ENCODE data around the gene CEACAM7.

The CEACAM7 gene

GRCh38 chr19:41699231-41699967 is 11.3 kb upstream of the CEACAM7 start:
- DNase-seq (ENCODE audit: low read depth), result no peak
- no peaks in the 10 kb centered on the region for H3K36me3 ChIP-seq (ENCODE audit: control insufficient read depth, insufficient read depth, low read length, severe bottlenecking)
- H3K9me3 ChIP-seq (ENCODE audit: control insufficient read depth, low read length), result no peaks in the 10 kb centered on the region
- peaks cover 13% of the 10 kb centered on the region for H3K27me3 ChIP-seq (replicated peaks; ENCODE audit: control insufficient read depth, insufficient read depth, low read length)
- H3K4me3 ChIP-seq (ENCODE audit: low read length), result no peak overlapping the region
- no peak overlapping the region for H3K9ac ChIP-seq (ENCODE audit: low read length)
- peaks cover 10% of the 10 kb centered on the region for H3K4me1 ChIP-seq (ENCODE audit: control insufficient read depth, insufficient read depth, low read length)

DNA sequence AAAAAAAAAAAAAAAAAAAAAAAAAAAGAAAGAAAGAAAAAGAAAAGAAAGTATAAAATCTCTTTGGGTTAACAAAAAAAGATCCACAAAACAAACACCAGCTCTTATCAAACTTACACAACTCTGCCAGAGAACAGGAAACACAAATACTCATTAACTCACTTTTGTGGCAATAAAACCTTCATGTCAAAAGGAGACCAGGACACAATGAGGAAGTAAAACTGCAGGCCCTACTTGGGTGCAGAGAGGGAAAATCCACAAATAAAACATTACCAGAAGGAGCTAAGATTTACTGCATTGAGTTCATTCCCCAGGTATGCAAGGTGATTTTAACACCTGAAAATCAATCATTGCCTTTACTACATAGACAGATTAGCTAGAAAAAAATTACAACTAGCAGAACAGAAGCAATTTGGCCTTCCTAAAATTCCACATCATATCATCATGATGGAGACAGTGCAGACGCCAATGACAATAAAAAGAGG is 10.7 kb upstream of the CEACAM7 start:
- H3K36me3 ChIP-seq (ENCODE audit: control insufficient read depth, insufficient read depth, low read length, severe bottlenecking), result no peaks in the 10 kb centered on the region
- H3K9me3 ChIP-seq (ENCODE audit: control insufficient read depth, low read length), result no peaks in the 10 kb centered on the region
- H3K27me3 ChIP-seq (replicated peaks; ENCODE audit: control insufficient read depth, insufficient read depth, low read length), result peaks cover 12% of the 10 kb centered on the region
- no peak for DNase-seq (ENCODE audit: low read depth)
- no peak overlapping the region for H3K4me3 ChIP-seq (ENCODE audit: low read length)
- no peak overlapping the region for H3K9ac ChIP-seq (ENCODE audit: low read length)
- H3K4me1 ChIP-seq (ENCODE audit: control insufficient read depth, insufficient read depth, low read length), result peaks cover 10% of the 10 kb centered on the region

GRCh38 chr19:41697198-41697855 is 9.3 kb upstream of the CEACAM7 start:
- no peaks in the 10 kb centered on the region for H3K36me3 ChIP-seq (ENCODE audit: control insufficient read depth, insufficient read depth, low read length, severe bottlenecking)
- H3K9ac ChIP-seq (ENCODE audit: low read length), result no peak overlapping the region
- H3K4me1 ChIP-seq (ENCODE audit: control insufficient read depth, insufficient read depth, low read length), result peaks cover 8% of the 10 kb centered on the region
- DNase-seq (ENCODE audit: low read depth), result no peak
- peaks cover 12% of the 10 kb centered on the region for H3K27me3 ChIP-seq (replicated peaks; ENCODE audit: control insufficient read depth, insufficient read depth, low read length)
- no peak overlapping the region for H3K4me3 ChIP-seq (ENCODE audit: low read length)
- peaks cover 11% of the 10 kb centered on the region for H3K9me3 ChIP-seq (ENCODE audit: control insufficient read depth, low read length)

DNA sequence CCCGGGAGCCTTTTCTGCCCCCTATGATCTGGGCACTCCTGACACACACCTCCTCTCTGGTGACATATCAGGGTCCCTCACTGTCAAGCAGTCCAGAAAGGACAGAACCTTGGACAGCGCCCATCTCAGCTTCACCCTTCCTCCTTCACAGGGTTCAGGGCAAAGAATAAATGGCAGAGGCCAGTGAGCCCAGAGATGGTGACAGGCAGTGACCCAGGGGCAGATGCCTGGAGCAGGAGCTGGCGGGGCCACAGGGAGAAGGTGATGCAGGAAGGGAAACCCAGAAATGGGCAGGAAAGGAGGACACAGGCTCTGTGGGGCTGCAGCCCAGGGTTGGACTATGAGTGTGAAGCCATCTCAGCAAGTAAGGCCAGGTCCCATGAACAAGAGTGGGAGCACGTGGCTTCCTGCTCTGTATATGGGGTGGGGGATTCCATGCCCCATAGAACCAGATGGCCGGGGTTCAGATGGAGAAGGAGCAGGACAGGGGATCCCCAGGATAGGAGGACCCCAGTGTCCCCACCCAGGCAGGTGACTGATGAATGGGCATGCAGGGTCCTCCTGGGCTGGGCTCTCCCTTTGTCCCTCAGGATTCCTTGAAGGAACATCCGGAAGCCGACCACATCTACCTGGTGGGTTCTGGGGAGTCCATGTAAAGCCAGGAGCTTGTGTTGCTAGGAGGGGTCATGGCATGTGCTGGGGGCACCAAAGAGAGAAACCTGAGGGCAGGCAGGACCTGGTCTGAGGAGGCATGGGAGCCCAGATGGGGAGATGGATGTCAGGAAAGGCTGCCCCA is 8.5 kb upstream of the CEACAM7 start:
- peaks cover 13% of the 10 kb centered on the region for H3K9me3 ChIP-seq (ENCODE audit: control insufficient read depth, low read length)
- peak; percentile 15 for DNase-seq (ENCODE audit: low read depth)
- no peaks in the 10 kb centered on the region for H3K36me3 ChIP-seq (ENCODE audit: control insufficient read depth, insufficient read depth, low read length, severe bottlenecking)
- no peak overlapping the region for H3K4me3 ChIP-seq (ENCODE audit: low read length)
- peaks cover 12% of the 10 kb centered on the region for H3K27me3 ChIP-seq (replicated peaks; ENCODE audit: control insufficient read depth, insufficient read depth, low read length)
- peaks cover under 1% of the 10 kb centered on the region for H3K4me1 ChIP-seq (ENCODE audit: control insufficient read depth, insufficient read depth, low read length)
- H3K9ac ChIP-seq (ENCODE audit: low read length), result no peak overlapping the region

- H3K4me1 ChIP-seq (ENCODE audit: control insufficient read depth, insufficient read depth, low read length), result no peaks in the 10 kb centered on the region
- peaks cover 12% of the 10 kb centered on the region for H3K27me3 ChIP-seq (replicated peaks; ENCODE audit: control insufficient read depth, insufficient read depth, low read length)
- no peak overlapping the region for H3K9ac ChIP-seq (ENCODE audit: low read length)
- no peak for DNase-seq (ENCODE audit: low read depth)
- H3K4me3 ChIP-seq (ENCODE audit: low read length), result no peak overlapping the region
- H3K36me3 ChIP-seq (ENCODE audit: control insufficient read depth, insufficient read depth, low read length, severe bottlenecking), result no peaks in the 10 kb centered on the region
- H3K9me3 ChIP-seq (ENCODE audit: control insufficient read depth, low read length), result peaks cover 13% of the 10 kb centered on the region
Observed at GRCh38 chr19:41695745-41696144, 7.7 kb upstream of the CEACAM7 start.

DNA sequence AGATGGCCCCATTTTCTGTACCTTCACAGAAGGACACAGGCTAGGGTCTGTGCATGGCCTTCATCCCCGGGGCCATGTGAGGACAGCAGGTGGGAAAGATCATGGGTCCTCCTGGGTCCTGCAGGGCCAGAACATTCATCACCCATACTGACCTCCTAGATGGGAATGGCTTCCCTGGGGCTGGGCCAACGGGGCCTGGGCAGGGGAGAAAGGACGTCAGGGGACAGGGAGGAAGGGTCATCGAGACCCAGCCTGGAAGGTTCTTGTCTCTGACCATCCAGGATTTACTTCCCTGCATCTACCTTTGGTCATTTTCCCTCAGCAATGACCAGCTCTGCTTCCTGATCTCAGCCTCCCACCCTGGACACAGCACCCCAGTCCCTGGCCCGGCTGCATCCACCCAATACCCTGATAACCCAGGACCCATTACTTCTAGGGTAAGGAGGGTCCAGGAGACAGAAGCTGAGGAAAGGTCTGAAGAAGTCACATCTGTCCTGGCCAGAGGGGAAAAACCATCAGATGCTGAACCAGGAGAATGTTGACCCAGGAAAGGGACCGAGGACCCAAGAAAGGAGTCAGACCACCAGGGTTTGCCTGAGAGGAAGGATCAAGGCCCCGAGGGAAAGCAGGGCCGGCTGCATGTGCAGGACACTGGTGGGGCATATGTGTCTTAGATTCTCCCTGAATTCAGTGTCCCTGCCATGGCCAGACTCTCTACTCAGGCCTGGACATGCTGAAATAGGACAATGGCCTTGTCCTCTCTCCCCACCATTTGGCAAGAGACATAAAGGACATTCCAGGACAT is 7.0 kb upstream of the CEACAM7 start:
- no peak overlapping the region for H3K9ac ChIP-seq (ENCODE audit: low read length)
- H3K27me3 ChIP-seq (replicated peaks; ENCODE audit: control insufficient read depth, insufficient read depth, low read length), result peaks cover 12% of the 10 kb centered on the region
- H3K4me3 ChIP-seq (ENCODE audit: low read length), result no peak overlapping the region
- no peak for DNase-seq (ENCODE audit: low read depth)
- peaks cover 13% of the 10 kb centered on the region for H3K9me3 ChIP-seq (ENCODE audit: control insufficient read depth, low read length)
- no peaks in the 10 kb centered on the region for H3K4me1 ChIP-seq (ENCODE audit: control insufficient read depth, insufficient read depth, low read length)
- no peaks in the 10 kb centered on the region for H3K36me3 ChIP-seq (ENCODE audit: control insufficient read depth, insufficient read depth, low read length, severe bottlenecking)

DNA sequence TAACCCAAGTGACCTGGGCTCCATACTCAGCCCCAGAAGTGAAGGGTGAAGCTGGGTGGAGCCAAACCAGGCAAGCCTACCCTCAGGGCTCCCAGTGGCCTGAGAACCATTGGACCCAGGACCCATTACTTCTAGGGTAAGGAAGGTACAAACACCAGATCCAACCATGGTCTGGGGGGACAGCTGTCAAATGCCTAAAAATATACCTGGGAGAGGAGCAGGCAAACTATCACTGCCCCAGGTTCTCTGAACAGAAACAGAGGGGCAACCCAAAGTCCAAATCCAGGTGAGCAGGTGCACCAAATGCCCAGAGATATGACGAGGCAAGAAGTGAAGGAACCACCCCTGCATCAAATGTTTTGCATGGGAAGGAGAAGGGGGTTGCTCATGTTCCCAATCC is 6.1 kb upstream of the CEACAM7 start:
- Histone ChIP-seq H3K36me3 (ENCODE audit: control insufficient read depth, insufficient read depth, low read length, severe bottlenecking) (no peaks in the 10 kb centered on the region), H3K9me3 (ENCODE audit: control insufficient read depth, low read length) (peaks cover 13% of the 10 kb centered on the region)
- no peak for DNase-seq (ENCODE audit: low read depth)

GRCh38 chr19:41691268-41691970 is 3.3 kb upstream of the CEACAM7 start:
- H3K9ac ChIP-seq (ENCODE audit: low read length), result no peak overlapping the region
- H3K27me3 ChIP-seq (replicated peaks; ENCODE audit: control insufficient read depth, insufficient read depth, low read length), result peaks cover 12% of the 10 kb centered on the region
- DNase-seq (ENCODE audit: low read depth), result peak; percentile 20
- H3K4me3 ChIP-seq (ENCODE audit: low read length), result no peak overlapping the region
- peaks cover 13% of the 10 kb centered on the region for H3K9me3 ChIP-seq (ENCODE audit: control insufficient read depth, low read length)
- no peaks in the 10 kb centered on the region for H3K4me1 ChIP-seq (ENCODE audit: control insufficient read depth, insufficient read depth, low read length)
- no peaks in the 10 kb centered on the region for H3K36me3 ChIP-seq (ENCODE audit: control insufficient read depth, insufficient read depth, low read length, severe bottlenecking)

More for the DNA sequence above, 6.1 kb upstream of the CEACAM7 start:
- Histone ChIP-seq H3K27me3 (replicated peaks; ENCODE audit: control insufficient read depth, insufficient read depth, low read length) (peaks cover 12% of the 10 kb centered on the region), H3K4me3 (ENCODE audit: low read length) (no peak overlapping the region), H3K4me1 (ENCODE audit: control insufficient read depth, insufficient read depth, low read length) (no peaks in the 10 kb centered on the region), H3K9ac (ENCODE audit: low read length) (no peak overlapping the region)

DNA sequence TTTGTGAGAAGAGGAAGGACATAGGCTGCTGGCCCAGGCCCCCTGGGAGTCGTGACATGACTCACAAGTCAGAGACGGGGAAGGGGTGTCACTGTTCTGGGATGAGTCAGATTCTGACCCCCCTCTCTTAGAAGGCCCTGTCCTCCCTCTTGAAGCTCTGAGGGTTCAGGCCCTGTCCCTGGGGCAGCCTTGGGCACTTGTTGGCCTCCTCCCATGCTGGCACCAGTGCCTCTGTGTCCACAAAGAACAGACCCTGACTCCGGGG is 2.7 kb upstream of the CEACAM7 start:
- H3K9me3 ChIP-seq (ENCODE audit: control insufficient read depth, low read length), result peaks cover 13% of the 10 kb centered on the region
- no peaks in the 10 kb centered on the region for H3K36me3 ChIP-seq (ENCODE audit: control insufficient read depth, insufficient read depth, low read length, severe bottlenecking)
- peaks cover 11% of the 10 kb centered on the region for H3K27me3 ChIP-seq (replicated peaks; ENCODE audit: control insufficient read depth, insufficient read depth, low read length)
- no peak overlapping the region for H3K4me3 ChIP-seq (ENCODE audit: low read length)
- no peak for DNase-seq (ENCODE audit: low read depth)
- no peaks in the 10 kb centered on the region for H3K4me1 ChIP-seq (ENCODE audit: control insufficient read depth, insufficient read depth, low read length)
- no peak overlapping the region for H3K9ac ChIP-seq (ENCODE audit: low read length)

DNA sequence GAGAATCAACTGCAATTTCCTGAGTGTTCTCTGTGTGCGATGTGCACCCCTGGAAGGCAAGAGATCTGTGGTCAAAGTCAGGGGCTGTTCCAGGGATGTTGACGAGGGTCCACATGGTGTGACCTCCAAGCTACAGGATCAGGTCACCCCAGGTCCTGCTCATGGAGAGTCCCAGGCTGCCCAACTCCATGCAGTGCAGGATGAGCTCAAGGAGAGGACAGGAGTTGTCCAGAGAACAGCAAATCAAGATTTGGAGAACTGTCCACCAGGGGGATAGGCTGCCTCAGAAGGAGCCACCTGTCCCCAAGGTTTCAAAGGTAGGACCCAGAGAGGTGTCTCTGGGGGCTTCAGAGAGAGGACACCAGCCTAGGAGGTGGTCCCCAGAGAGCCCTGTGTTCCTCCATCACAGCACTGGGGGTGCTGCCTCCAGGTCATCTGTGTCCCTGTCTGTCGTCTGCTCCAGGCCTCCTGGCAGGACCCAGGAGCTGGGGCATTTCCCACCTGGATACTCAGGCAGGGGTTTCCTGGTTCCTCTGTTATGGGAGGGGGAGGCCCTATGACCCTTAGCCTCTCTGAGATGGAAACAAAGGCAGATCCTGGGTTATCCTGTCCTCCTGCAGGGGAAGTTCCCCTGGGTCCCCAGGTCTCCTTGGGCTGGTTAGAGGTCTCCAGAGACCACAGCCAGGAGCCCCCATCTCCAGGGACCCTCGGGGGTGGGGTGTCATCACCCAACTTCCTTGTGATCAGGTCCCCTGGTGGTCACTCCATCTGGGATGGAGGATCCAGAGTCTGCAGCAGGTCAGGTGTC is 2.1 kb upstream of the CEACAM7 start:
- Histone ChIP-seq H3K4me1 (ENCODE audit: control insufficient read depth, insufficient read depth, low read length) (no peaks in the 10 kb centered on the region), H3K36me3 (ENCODE audit: control insufficient read depth, insufficient read depth, low read length, severe bottlenecking) (no peaks in the 10 kb centered on the region), H3K27me3 (replicated peaks; ENCODE audit: control insufficient read depth, insufficient read depth, low read length) (peaks cover 6% of the 10 kb centered on the region), H3K9ac (ENCODE audit: low read length) (no peak overlapping the region), H3K4me3 (ENCODE audit: low read length) (no peak overlapping the region), H3K9me3 (ENCODE audit: control insufficient read depth, low read length) (peaks cover 13% of the 10 kb centered on the region)
- DNase-seq (ENCODE audit: low read depth), result no peak
